HG03025 (cell line): ENCODE results near the gene IFT122.

Experiments used
- ATAC-seq: cut with Tn5 transposase; IDR thresholded peaks from one replicate; pipeline ENCODE4 v1.9.1; 2021; ENCODE audit warnings: mild to moderate bottlenecking, moderate library complexity; ENCODE audit not compliant: unreplicated experiment, low FRiP score

IFT122 gene

DNA sequence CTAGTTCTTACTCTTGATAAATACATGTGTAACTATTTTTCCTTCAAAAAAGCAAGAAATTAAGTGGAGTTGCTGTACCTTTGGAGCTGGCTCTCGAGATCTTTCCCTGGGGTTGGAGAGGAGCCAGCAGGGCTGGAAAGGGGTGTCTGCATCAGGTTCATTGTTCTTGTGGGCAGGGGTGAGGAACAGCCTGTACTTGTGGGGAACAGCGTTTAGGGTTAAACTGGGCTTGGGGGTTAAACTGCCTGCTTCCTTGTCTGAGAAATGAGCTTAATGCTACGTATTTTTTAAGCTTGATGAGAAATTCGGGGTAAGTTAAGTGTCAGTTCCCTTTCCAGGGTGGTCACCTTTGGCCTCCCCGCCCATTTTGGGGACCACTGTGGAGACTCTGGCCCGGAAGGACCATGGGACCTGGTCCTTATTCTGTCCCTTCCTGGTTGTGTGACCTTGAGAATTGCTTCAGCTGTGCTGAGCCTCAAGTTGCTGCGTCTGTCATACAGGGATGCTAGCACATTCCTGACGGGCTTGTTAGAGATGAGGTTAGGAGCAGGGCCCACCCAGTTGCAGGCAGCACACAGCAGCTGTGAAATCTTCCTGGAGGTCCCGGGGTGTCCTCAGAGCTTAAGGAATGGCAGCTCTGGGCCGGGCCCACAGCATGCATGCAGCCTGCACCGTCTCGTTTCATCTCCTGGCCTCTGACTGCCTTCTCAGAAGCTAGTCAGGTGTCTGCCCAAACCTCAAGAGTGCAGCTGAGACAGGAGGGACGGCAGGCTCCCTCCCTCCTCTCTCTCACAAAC lies 114.5 kb downstream of the IFT122 start:
- ATAC-seq, result no peak

DNA sequence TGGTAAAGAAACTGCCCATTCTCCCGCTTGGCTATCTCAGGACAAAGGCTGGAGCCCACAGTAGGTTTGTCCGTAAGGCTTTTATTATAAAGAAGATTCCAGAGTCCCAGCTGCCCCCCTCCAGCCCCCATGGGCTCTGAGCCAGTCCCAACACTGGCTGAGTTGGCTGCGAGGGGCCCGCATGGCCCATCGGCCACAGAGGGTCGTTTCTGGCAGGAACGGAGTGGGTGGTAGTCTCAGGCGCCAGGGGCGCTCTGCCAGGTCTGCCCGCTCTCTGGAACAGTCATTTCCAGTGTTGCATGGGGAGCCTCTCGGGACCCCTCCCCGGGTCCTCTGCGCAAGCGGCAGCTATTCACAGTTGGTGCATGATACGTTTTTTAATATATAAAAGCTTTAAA lies 115.1 kb downstream of the IFT122 start:
- ATAC-seq, result no peak

DNA sequence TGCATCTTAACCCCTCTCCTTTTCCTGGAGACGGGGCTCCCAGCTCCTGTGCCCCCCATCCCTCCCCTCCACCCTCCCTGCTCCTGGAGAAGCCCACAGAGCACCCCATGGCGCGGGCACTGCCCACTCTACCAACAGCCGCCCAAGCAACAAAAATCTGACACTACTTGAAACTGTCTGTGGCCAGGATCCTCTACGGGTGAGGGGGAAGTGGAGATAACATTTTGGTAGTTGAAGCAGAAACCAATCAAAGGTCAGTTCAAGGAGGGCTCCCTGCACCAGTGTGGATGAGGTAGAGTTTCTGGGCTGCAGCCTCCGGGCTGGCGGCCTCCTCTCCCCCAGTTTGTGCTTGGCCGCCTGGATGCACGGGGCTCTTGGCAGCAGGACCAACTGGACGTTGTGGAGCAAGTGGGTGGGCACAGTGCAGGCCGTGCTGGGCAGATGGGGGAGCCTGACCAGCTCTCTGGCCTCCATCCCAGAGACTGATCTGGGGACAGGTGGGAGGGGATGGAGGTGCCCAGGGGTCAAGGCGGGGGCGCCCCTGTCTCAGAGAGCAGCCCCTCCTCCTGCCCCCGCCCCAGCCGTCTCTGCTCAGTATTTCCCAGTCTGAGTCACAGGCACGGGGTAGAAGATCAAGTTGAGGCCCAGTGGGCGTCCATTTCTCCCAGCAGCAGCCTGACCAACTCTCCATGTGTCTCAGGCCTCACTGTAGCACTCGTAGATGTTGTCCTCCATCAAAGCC lies 115.8 kb downstream of the IFT122 start:
- ATAC-seq, result no peak

- no peak for ATAC-seq
Observed at GRCh38 chr3:129556358-129556695, 116.3 kb downstream of the IFT122 start.

GRCh38 chr3:129556890-129557547 lies 117.0 kb downstream of the IFT122 start:
- ATAC-seq, result no peak

DNA sequence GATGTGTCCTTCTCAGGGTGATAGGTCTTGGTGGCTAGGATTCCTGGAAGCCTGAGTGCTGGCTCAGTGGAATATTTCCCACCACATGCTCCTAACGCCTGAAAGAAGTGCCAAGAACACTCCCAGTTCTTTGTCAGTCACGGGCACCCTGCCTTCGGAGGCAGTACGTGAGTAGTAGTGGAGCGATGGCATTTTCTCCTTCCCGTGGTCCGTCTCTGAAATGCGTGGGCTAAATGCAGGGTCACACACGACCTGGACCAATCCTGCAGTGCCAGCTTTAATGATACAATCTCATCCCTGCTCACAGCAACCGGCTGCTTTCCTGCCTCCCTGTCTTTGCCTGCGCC lies 117.5 kb downstream of the IFT122 start:
- ATAC-seq, result no peak

DNA sequence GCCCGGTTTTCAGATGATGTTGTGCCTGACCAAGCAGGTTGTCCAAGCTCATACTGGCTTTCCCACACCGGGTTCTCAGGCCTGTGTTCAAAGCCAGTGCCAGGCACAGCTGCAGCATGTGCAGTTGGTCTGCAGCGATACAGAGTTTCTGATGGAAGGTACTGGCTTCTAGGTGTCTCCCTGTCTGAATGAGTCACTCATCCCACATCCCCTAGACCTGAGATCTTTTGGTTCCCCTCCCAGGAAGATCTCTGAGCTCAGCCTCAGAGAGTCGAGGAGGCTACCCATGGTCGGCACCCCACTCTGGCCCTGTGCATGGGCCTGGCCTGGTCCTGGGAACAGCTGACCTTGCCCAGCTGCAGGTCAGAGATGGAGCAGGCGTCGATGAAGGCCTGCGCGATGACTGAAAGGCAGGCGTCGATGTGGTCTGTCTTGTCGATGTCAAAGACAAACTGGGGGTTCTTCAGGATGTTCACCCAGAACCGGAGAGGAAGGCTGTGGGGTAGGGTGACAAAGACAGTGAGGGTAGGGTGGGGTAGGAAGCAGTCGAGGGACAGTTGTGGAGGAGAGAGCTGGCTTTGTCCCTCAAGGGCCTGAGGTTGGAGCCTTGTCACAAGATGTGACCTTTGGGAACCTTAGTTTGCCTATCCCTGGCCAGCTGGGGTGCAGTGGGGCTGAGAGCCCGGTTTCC lies 118.2 kb downstream of the IFT122 start:
- ATAC-seq, result no peak

GRCh38 chr3:129558772-129559564 lies 118.9 kb downstream of the IFT122 start:
- ATAC-seq, result no peak

- ATAC-seq, result no peak
Observed at GRCh38 chr3:129559565-129560079, 119.6 kb downstream of the IFT122 start.

DNA sequence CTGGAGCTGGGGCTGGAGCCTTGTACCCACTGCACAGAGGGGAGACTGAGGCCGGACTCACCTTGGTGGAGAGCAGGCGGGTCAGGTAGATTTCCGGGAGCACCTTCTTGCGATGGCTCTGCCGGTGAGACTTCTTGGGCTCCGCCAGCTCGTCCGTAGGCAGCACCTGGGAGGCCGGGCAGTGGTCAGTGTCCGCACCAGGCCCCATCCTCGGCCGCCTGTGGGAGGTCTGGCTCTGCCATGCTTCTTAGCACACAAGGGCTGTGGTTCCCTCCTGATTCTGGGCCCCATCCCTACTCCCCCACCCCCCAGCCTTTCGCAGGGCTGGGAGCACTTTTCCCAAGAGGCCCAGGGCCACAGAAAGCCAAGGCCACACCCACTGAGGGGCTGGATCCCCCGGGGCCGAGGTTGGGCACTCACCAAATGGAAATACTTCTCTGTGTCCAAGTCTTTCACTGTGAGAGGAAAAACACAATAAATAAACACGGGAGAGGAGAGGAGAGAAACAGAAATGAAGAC lies 120.3 kb downstream of the IFT122 start:
- ATAC-seq, result no peak

DNA sequence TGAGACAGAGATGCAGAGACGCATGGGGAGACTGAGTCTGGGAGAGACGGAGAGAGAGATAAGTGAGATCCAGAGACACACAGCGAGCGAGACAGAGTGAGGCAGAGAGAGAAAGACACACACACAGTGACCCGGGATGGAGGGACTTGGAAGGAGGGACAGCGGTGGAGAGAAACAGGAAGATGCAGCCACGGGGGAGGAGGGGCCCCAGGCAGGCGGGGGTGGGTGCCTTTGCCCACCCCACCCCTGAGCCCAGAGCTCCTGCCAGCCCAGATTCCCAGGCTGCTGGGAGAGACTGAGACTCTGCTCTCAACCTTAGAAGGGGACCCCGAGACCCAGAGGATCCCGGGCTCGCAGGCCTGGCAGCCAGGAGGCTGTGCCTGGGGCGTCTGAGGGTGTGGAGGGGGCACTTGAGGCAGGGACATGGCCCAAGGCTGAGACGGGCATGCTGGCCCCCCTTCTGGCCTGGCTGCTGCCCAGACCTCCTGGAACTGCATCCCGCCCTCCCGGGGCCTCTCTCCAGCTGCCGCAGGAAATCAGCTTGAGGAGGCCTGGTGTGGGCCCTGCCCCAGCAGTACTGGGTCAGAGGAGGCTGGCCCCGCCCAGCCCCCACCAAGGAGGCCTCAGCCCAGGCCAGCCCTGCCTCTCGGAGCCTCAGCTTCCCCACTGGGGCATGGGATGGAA lies 121.0 kb downstream of the IFT122 start:
- ATAC-seq, result no peak

GRCh38 chr3:129561619-129562248 lies 121.7 kb downstream of the IFT122 start:
- ATAC-seq, result no peak

- ATAC-seq, result no peak
Observed at GRCh38 chr3:129562803-129563202, 122.8 kb downstream of the IFT122 start.

GRCh38 chr3:129563332-129563731 lies 123.3 kb downstream of the IFT122 start:
- no peak for ATAC-seq

- ATAC-seq, result no peak
Observed at GRCh38 chr3:129563850-129564535, 124.0 kb downstream of the IFT122 start.

- no peak for ATAC-seq
Observed at GRCh38 chr3:129564981-129565644, 125.1 kb downstream of the IFT122 start.

- no peak for ATAC-seq
Observed at GRCh38 chr3:129565902-129566301, 125.9 kb downstream of the IFT122 start.
